Pancreas (tissue), 10 donors: ENCODE measurements around the gene ZFHX2. TPM values are rescaled to one million over a fixed set of nuclear protein-coding genes. Genes with fewer than 3 reads are reported as not detected.

Experiments
- ATAC-seq, 4 donors: fragments of 200-7000 bp; cut with Tn5 transposase; one replicate each; pipeline versions ENCODE4 v1.8.0 to v1.9.1; 2020; ENCODE audit warnings: mild to moderate bottlenecking in 4 of 4, moderate library complexity in 4 of 4
- DNase-seq, 6 donors: peaks; one replicate each; pipeline ENCODE4 v3.0.0-alpha.2; 2020
- FAIRE-seq: peaks from 2 replicates; lab custom pipeline; 2012; peaks lifted over from hg19 to GRCh38; lab: Jason Lieb, UNC
- H3K27ac ChIP-seq, 4 donors: fragments of 200-600 bp; sonication (generic); 1 replicate in 3 of 4; 2 replicates in 1 of 4; pipeline versions ENCODE4 v1.5.0 to v1.8.0; 2020
- H3K27me3 ChIP-seq, 4 donors: fragments of 200-600 bp; one replicate each; pipeline ENCODE4 v1.8.0; 2021
- H3K36me3 ChIP-seq, 3 donors: fragments of 200-600 bp; sonication (generic) in 1 of 3; one replicate each; pipeline versions ENCODE4 v1.5.0 to v1.8.0; 2020 to 2021
- H3K4me1 ChIP-seq, 3 donors: fragments of 200-600 bp; one replicate each; pipeline ENCODE4 v1.8.0; 2021
- H3K4me3 ChIP-seq, 4 donors: fragments of 200-600 bp; sonication (generic) in 2 of 4; one replicate each; pipeline versions ENCODE4 v1.5.0 to v1.8.0; 2020 to 2021
- H3K9me3 ChIP-seq, 4 donors: fragments of 200-600 bp; one replicate each; pipeline ENCODE4 v1.8.0; 2021
- CTCF ChIP-seq, 4 donors: fragments of 200-600 bp; sonication (generic) in 3 of 4; IDR thresholded peaks; one replicate each; pipeline versions ENCODE4 v1.5.0 to v1.8.0; 2021; ENCODE audit warnings: antibody characterized with exemption in 4 of 4
- WGBS, 2 donors: extraction: QIAGEN DNeasy Blood & Tissue Kit; methylation state at CpG; one replicate each; pipeline ENCODE4 v1.1.7; 2013; 5-methylcytosine and 5-hydroxymethylcytosine counted together
- intact Hi-C, 3 donors: fragments of 100-400 bp; cut with DNase I; formaldehyde crosslinking; loops; one replicate each; pipeline versions ENCODE4 v1.11.1 to v1.14.2; 2022
- polyA plus RNA-seq, 2 donors: library from polyadenylated mRNA; stranded (reverse); fragments of 200-250 nt; gene quantifications; one replicate each; pipeline ENCODE4 v1.2.3, GENCODE V29; 2013
- total RNA-seq, 6 donors: library from RNA; stranded (reverse); fragmentation: NEBNext Ultra II Directional in 4 of 6; extraction: Animal tissue kit (Norgen Biotek cat#: 25700) in 4 of 6; gene quantifications; one replicate each; pipeline versions ENCODE4 v1.2.1 to v1.2.4, GENCODE V29; 2021 to 2023
- donor health status: healthy with polysubstance abuse.
- donor health status: DM: no; HTN: no; CAD: no; lungs with moderate emphysema.
- donor health status: DM: no; HTN: no; CAD: no.
- donor health status: control.
- donor health status: control.
- donor health status: Bipolar disorder and iron deficiency.
- donor health status: DM: yes; HTN: yes; CAD: no.
- donor health status: DM: no; HTN: no; CAD: no.
- donor health status: DM: no; HTN: no; CAD: no.
- donor health status: DM: yes; HTN: yes; CAD: no.

The ZFHX2 gene
- total and polyA plus RNA-seq, 8 donors: 0.63 to 3.8 (median 1.2) TPM

DNA sequence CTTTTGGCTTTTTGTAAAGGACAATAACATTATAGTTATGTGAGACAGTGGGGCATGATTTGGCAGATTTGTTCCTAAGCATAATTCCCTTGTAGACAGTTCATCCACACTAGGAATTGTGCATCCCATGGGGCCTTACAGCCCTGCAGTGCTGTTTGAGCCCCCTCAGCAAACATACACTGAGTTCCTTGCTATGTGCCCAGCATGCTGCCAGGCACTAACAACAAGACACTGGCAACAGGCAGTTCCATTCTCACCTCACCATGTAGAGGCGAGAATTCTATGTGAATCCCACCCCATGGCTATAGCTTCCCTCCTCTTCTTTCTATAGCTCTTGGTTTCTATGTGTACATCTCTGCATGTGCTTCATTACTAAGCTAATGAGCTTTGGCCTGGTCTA is 6.4 kb upstream of the ZFHX2 start:
- H3K27ac ChIP-seq: no peak overlapping the region

DNA sequence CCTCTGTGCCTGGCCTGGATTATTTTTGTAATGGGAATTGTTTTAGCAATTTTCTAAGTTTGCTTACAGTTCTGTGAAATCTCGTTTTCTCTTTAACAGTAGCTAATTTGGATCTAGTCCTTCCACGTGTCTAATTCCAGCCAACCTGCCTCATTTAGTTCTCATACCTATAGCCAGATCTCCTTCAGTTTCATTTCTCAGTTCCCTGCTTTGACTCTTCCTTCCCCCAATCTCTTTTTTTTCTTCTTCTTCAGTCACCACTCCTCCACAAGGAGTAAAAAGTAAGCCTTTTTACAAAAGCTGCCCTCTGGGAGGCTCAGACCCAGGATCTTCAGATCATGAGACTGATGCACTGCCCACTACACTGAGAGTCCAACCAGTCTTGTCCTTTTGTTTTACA is 6.0 kb upstream of the ZFHX2 start:
- FAIRE-seq (no peak), ATAC-seq (no peak), DNase-seq (no peak)
- H3K27me3 ChIP-seq: no peaks in the 10 kb centered on the region
- peak overlapping the region in 1 of 4 donors; percentile 92 for H3K4me3 ChIP-seq
- H3K9me3 ChIP-seq: no peaks in the 10 kb centered on the region
- no peak overlapping the region for H3K27ac ChIP-seq
- WGBS, 2 donors: 15 to 25% methylated on average over 2 of the region's 2 CpGs
- H3K4me1 ChIP-seq: peaks cover 0 to 8% (median 6%) of the 10 kb centered on the region in 3 donors
- intact Hi-C loops: no loop called here
- no peak for TF ChIP-seq CTCF (IDR thresholded peaks at IDR 0.05)
- H3K36me3 ChIP-seq: peaks cover 0 to 24% (median 7%) of the 10 kb centered on the region in 3 donors

More for the DNA sequence above, 6.4 kb upstream of the ZFHX2 start:
- H3K36me3 ChIP-seq: peaks cover 0 to 24% (median 7%) of the 10 kb centered on the region in 3 donors
- TF ChIP-seq CTCF (IDR thresholded peaks at IDR 0.05): no peak
- 91 to 96% methylated on average over 1 of the region's 1 CpG for WGBS, 2 donors
- intact Hi-C loops: no loop called here
- DNase-seq (no peak), ATAC-seq (no peak), FAIRE-seq (no peak)
- H3K4me3 ChIP-seq: no peak overlapping the region
- H3K4me1 ChIP-seq: peaks cover 0 to 8% (median 6%) of the 10 kb centered on the region in 3 donors
- no peaks in the 10 kb centered on the region for H3K27me3 ChIP-seq
- no peaks in the 10 kb centered on the region for H3K9me3 ChIP-seq

GRCh38 chr14:23556700-23557440 is 5.3 kb upstream of the ZFHX2 start:
- H3K4me1 ChIP-seq: peaks cover 0 to 10% (median 6%) of the 10 kb centered on the region in 3 donors
- H3K4me3 ChIP-seq: peak overlapping the region; percentile 70 to 96 (median 90)
- H3K36me3 ChIP-seq: peaks cover 0 to 17% (median 7%) of the 10 kb centered on the region in 3 donors
- WGBS, 2 donors: 27 to 31% methylated on average over 17 of the region's 17 CpGs
- ATAC-seq: peak in 1 of 4 donors; percentile 1
- H3K9me3 ChIP-seq: no peaks in the 10 kb centered on the region
- no peak for TF ChIP-seq CTCF (IDR thresholded peaks at IDR 0.05)
- intact Hi-C loops: no loop called here
- FAIRE-seq: no peak
- peak in 1 of 6 donors; percentile 51 for DNase-seq
- no peaks in the 10 kb centered on the region for H3K27me3 ChIP-seq
- H3K27ac ChIP-seq: peak overlapping the region; percentile 90 to 94 (median 93)

GRCh38 chr14:23555882-23556699 is 4.5 kb upstream of the ZFHX2 start, which contains the start of gene THTPA:
TSS of gene THTPA (plus strand) at chr14:23556271. CDS start at chr14:23556758, 487 bp downstream.
- 0% methylated on average over 50 to 54 of the region's 54 CpGs for WGBS, 2 donors
- Histone ChIP-seq H3K4me1 (peaks cover 0 to 11% (median 6%) of the 10 kb centered on the region in 3 donors), H3K4me3 (peak within 1 kb of the TSS; percentile 70 to 96 (median 90)), H3K36me3 (peaks cover 0 to 10% (median under 1%) of the 10 kb centered on the region in 3 donors), H3K27me3 (no peaks in the 10 kb centered on the region), H3K27ac (peak within 1 kb of the TSS; percentile 90 to 94 (median 93)), H3K9me3 (no peaks in the 10 kb centered on the region)
- no peak for TF ChIP-seq CTCF (IDR thresholded peaks at IDR 0.05)
- peak; percentile 82 to 90 (median 86) for ATAC-seq
- peak; percentile 91 to 97 (median 92) for DNase-seq
- FAIRE-seq: no peak
- intact Hi-C loops: no loop called here
